Head of caudate nucleus (tissue), 42 donors: ENCODE results near the gene ARMC2.

ENCODE experiments used
- DNase-seq, 42 donors: peaks; one replicate each; pipeline versions ENCODE4 v3.0.0 to v3.0.0-alpha.2; 2020 to 2021; ENCODE audit warnings: mixed read lengths in 7 of 42
- intact Hi-C: fragments of 100-400 bp; cut with DNase I; formaldehyde crosslinking; loops from one replicate; pipeline ENCODE4 v1.15.0; 2022

The ARMC2 gene

GRCh38 chr6:108831104-108831503 is 17.1 kb upstream of the ARMC2 start:
- peak in 26 of 42 donors; percentile 20 to 79 (median 48) for DNase-seq
- intact Hi-C loops: no loop called here

GRCh38 chr6:108832738-108833137 is 15.5 kb upstream of the ARMC2 start:
- intact Hi-C loops: no loop called here

GRCh38 chr6:108835218-108835850 is 12.9 kb upstream of the ARMC2 start:
- DNase-seq: peak; percentile 64 to 97 (median 92)
- intact Hi-C loops: loop anchor here (5.0 kb wide), 1 partner anchor 293 kb away; no protein-coding TSS in a partner anchor

More at GRCh38 chr6:108832738-108833137, 15.5 kb upstream of the ARMC2 start:
- DNase-seq: no peak

GRCh38 chr6:108836061-108836460 is 12.2 kb upstream of the ARMC2 start:
- DNase-seq: no peak
- intact Hi-C loops: loop anchor here (5.0 kb wide), 1 partner anchor 294 kb away; no protein-coding TSS in a partner anchor

GRCh38 chr6:108837236-108837971 is 10.8 kb upstream of the ARMC2 start:
- DNase-seq: no peak
- intact Hi-C loops: loop anchor here (5.0 kb wide), 1 partner anchor 295 kb away; no protein-coding TSS in a partner anchor

GRCh38 chr6:108838101-108838717 is 10.0 kb upstream of the ARMC2 start:
- DNase-seq: peak in 7 of 42 donors; percentile 13 to 66 (median 39)
- intact Hi-C loops: loop anchor here (5.0 kb wide), 1 partner anchor 296 kb away; no protein-coding TSS in a partner anchor

- no peak for DNase-seq
- intact Hi-C loops: loop anchor here (5.0 kb wide), 1 partner anchor 297 kb away; no protein-coding TSS in a partner anchor
Measured at GRCh38 chr6:108839083-108839642, 9.1 kb upstream of the ARMC2 start.

- DNase-seq: no peak
- intact Hi-C loops: loop anchor here (10.0 kb wide), 1 partner anchor 56 kb away; no protein-coding TSS in a partner anchor
Measured at GRCh38 chr6:108840919-108841318, 7.3 kb upstream of the ARMC2 start.

- peak in 1 of 42 donors; percentile 28 for DNase-seq
- intact Hi-C loops: loop anchor here (10.0 kb wide), 1 partner anchor 57 kb away; no protein-coding TSS in a partner anchor
Measured at GRCh38 chr6:108841377-108841855, 6.8 kb upstream of the ARMC2 start.

- no peak for DNase-seq
- intact Hi-C loops: loop anchor here (10.0 kb wide), 1 partner anchor 59 kb away; no protein-coding TSS in a partner anchor
Measured at GRCh38 chr6:108844135-108844534, 4.1 kb upstream of the ARMC2 start.

GRCh38 chr6:108845145-108845544 is 3.1 kb upstream of the ARMC2 start:
- DNase-seq: no peak
- intact Hi-C loops: loop anchor here (10.0 kb wide), 1 partner anchor 60 kb away; no protein-coding TSS in a partner anchor

- no peak for DNase-seq
- intact Hi-C loops: loop anchor here (10.0 kb wide), 1 partner anchor 61 kb away; no protein-coding TSS in a partner anchor
Measured at GRCh38 chr6:108846101-108846500, 2.1 kb upstream of the ARMC2 start.

- no peak for DNase-seq
- intact Hi-C loops: loop anchor here (10.0 kb wide), 1 partner anchor 62 kb away; no protein-coding TSS in a partner anchor
Measured at GRCh38 chr6:108846628-108847027, 1.6 kb upstream of the ARMC2 start.

GRCh38 chr6:108847738-108848115 is 495 bp upstream of the ARMC2 start:
- intact Hi-C loops: loop anchor here (1.0 to 10.0 kb wide), 2 partner anchors 63 to 288 kb away; no protein-coding TSS in a partner anchor
- DNase-seq: peak in 12 of 42 donors; percentile 24 to 51 (median 35)

GRCh38 chr6:108850669-108851465 is 2.6 kb downstream of the ARMC2 start:
- DNase-seq: no peak
- intact Hi-C loops: no loop called here

- intact Hi-C loops: no loop called here
- no peak for DNase-seq
Measured at GRCh38 chr6:108851756-108852155, 3.5 kb downstream of the ARMC2 start.

- no peak for DNase-seq
- intact Hi-C loops: no loop called here
Measured at GRCh38 chr6:108853077-108853476, 4.9 kb downstream of the ARMC2 start.
